MCF 10A (cell line): ENCODE results near the gene LYPD5. TPM values are rescaled to one million over a fixed set of nuclear protein-coding genes. Genes with fewer than 3 reads are reported as not detected.
"Not testable (repeated sequence)": the region's sequence is repeated elsewhere in the genome, so short reads cannot be mapped to it uniquely, and the experiment has no call there.

Experiments
- BruUV-seq: library from RNA; stranded (reverse); fragments of 400-500 nt; replicated peaks from 2 replicates; lab custom pipeline; 2021; lab: Mats Ljungman, UMichigan
- CTCF ChIA-PET: fragments of 300-600 bp; sonication (Branson Sonifier 250); formaldehyde crosslinking; extraction: SDS; loops from one replicate; lab custom pipeline; 2021; ENCODE audit warnings: antibody characterized with exemption, inconsistent platforms; lab: Yijun Ruan, JAX
- POLR2A ChIA-PET: fragments of 300-600, 350-650 bp; sonication (Branson Sonifier 250); formaldehyde crosslinking; extraction: SDS; loops from one replicate; lab custom pipeline; 2020; ENCODE audit warnings: antibody characterized with exemption, inconsistent platforms; lab: Yijun Ruan, JAX
- DNase-seq: peaks from one replicate; pipeline ENCODE4 v3.0.0-alpha.2; 2018; ENCODE audit not compliant: unreplicated experiment
- H3K27ac Mint-ChIP-seq: one replicate; pipeline ENCODE4 v1.8.0; 2022; ENCODE audit warnings: mild to moderate bottlenecking, low read depth, mixed read lengths; ENCODE audit not compliant: unreplicated experiment
- H3K27me3 Mint-ChIP-seq: one replicate; pipeline ENCODE4 v1.8.0; 2022; ENCODE audit warnings: mixed read lengths; ENCODE audit not compliant: insufficient read depth, unreplicated experiment
- H3K36me3 Mint-ChIP-seq: one replicate; pipeline ENCODE4 v1.8.0; 2022; ENCODE audit warnings: mild to moderate bottlenecking, moderate library complexity, mixed read lengths; ENCODE audit not compliant: insufficient read depth, unreplicated experiment
- H3K4me1 Mint-ChIP-seq: one replicate; pipeline ENCODE4 v1.8.0; 2022; ENCODE audit warnings: mixed read lengths; ENCODE audit not compliant: insufficient read depth, unreplicated experiment
- H3K4me3 Mint-ChIP-seq: one replicate; pipeline ENCODE4 v1.8.0; 2022; ENCODE audit warnings: mild to moderate bottlenecking, moderate library complexity, mixed read lengths; ENCODE audit not compliant: unreplicated experiment
- H3K9me3 Mint-ChIP-seq: one replicate; pipeline ENCODE4 v1.8.0; 2022; ENCODE audit warnings: mixed read lengths; ENCODE audit not compliant: unreplicated experiment
- CTCF ChIP-seq: fragments of 200-600 bp; IDR thresholded peaks from one replicate; pipeline ENCODE4 v1.8.0; 2022; ENCODE audit warnings: antibody characterized with exemption, mild to moderate bottlenecking; ENCODE audit not compliant: unreplicated experiment
- intact Hi-C: fragments of 100-400 bp; cut with micrococcal nuclease; formaldehyde crosslinking; loops from 2 replicates; pipeline ENCODE4 v1.14.1; 2022
- total RNA-seq: library from RNA; stranded (reverse); gene quantifications from 2 replicates; pipeline ENCODE4 v1.2.3, GENCODE V29; 2022

The LYPD5 gene
- total RNA-seq, 1 experiment from 2014 or later, result 0.21 TPM

GRCh38 chr19:43775299-43775890 lies 26.9 kb downstream of the LYPD5 start:
- no peak overlapping the region for H3K4me3 Mint-ChIP-seq
- H3K36me3 Mint-ChIP-seq, result peaks cover 42% of the 10 kb centered on the region
- peaks cover 39% of the 10 kb centered on the region for H3K4me1 Mint-ChIP-seq
- CTCF ChIA-PET, result interaction anchor here (1.3 kb wide), 1 partner anchor 9 kb away, joined by 5 read pairs; no protein-coding TSS in a partner anchor
- intact Hi-C loops, result no loop called here
- no TSS peak for BruUV-seq
- no peaks in the 10 kb centered on the region for H3K27me3 Mint-ChIP-seq
- H3K27ac Mint-ChIP-seq, result peak overlapping the region; percentile 39
- no peak for DNase-seq
- no peak for TF ChIP-seq CTCF
- POLR2A ChIA-PET, result interaction anchor here (1.0 to 11.0 kb wide), 2 partner anchors 16 to 106 kb away, joined by 3 to 409 read pairs; partner anchors contain the start of genes PLAUR and SMG9
- no peaks in the 10 kb centered on the region for H3K9me3 Mint-ChIP-seq

GRCh38 chr19:43774940-43775258 lies 27.3 kb downstream of the LYPD5 start:
- ChIA-PET POLR2A (interaction anchor here (1.0 to 11.0 kb wide), 2 partner anchors 16 to 105 kb away, joined by 3 to 409 read pairs; partner anchors contain the start of genes PLAUR and SMG9), CTCF (interaction anchor here (1.3 kb wide), 1 partner anchor 8 kb away, joined by 5 read pairs; no protein-coding TSS in a partner anchor)
- H3K27ac Mint-ChIP-seq, H3K27me3 Mint-ChIP-seq, intact Hi-C loops, DNase-seq, H3K9me3 Mint-ChIP-seq, BruUV-seq, H3K4me3 Mint-ChIP-seq: not testable (repeated sequence)
- Mint-ChIP-seq H3K36me3 (peaks cover 47% of the 10 kb centered on the region), H3K4me1 (peaks cover 43% of the 10 kb centered on the region)

- ChIA-PET POLR2A (interaction anchor here (1.0 to 11.0 kb wide), 2 partner anchors 15 to 105 kb away, joined by 3 to 409 read pairs; partner anchors contain the start of genes PLAUR and SMG9), CTCF (no interaction called here)
- Mint-ChIP-seq H3K4me1 (peaks cover 38% of the 10 kb centered on the region), H3K4me3 (no peak overlapping the region), H3K27me3 (no peaks in the 10 kb centered on the region), H3K27ac (no peak overlapping the region), H3K9me3 (no peaks in the 10 kb centered on the region), H3K36me3 (peaks cover 53% of the 10 kb centered on the region)
- DNase-seq, result no peak
- intact Hi-C loops, result no loop called here
- no peak for TF ChIP-seq CTCF
- no TSS peak for BruUV-seq
These were observed 27.9 kb downstream of the LYPD5 start for GRCh38 chr19:43774103-43774939.

- intact Hi-C loops, result no loop called here
- CTCF ChIA-PET, result no interaction called here
These were observed 28.5 kb downstream of the LYPD5 start for GRCh38 chr19:43773725-43774102.

More at GRCh38 chr19:43773725-43774102, 28.5 kb downstream of the LYPD5 start:
- Mint-ChIP-seq H3K36me3 (peaks cover 59% of the 10 kb centered on the region), H3K27ac (no peak overlapping the region), H3K9me3 (no peaks in the 10 kb centered on the region), H3K27me3 (no peaks in the 10 kb centered on the region), H3K4me1 (peaks cover 33% of the 10 kb centered on the region), H3K4me3 (no peak overlapping the region)
- TF ChIP-seq CTCF, result no peak
- POLR2A ChIA-PET, result no interaction called here
- DNase-seq, result no peak
- BruUV-seq, result no TSS peak
